K562 (cell line): ENCODE results near the gene PTTG2. TPM values are rescaled to one million over a fixed set of nuclear protein-coding genes. Genes with fewer than 3 reads are reported as not detected.

Source experiments
- ATAC-seq: fragments of 200-7000 bp; cut with Tn5 transposase; 3 replicates; pipeline ENCODE4 v1.9.1; 2020; ENCODE audit warnings: moderate library complexity
- BruUV-seq: library from RNA; stranded (reverse); fragments of 400-500 nt; replicated peaks from 2 replicates; lab custom pipeline; 2021; lab: Mats Ljungman, UMichigan
- CTCF ChIA-PET: fragments of 300-600 bp; formaldehyde crosslinking; extraction: SDS; loops from one replicate; lab custom pipeline; 2021; ENCODE audit warnings: low intra/inter-chr PET ratio; lab: Yijun Ruan, JAX
- POLR2A ChIA-PET: fragments of 300-600, 350-650 bp; sonication (Branson Sonifier 250); formaldehyde crosslinking; extraction: SDS; loops from one replicate; lab custom pipeline; 2021; ENCODE audit warnings: antibody characterized with exemption, inconsistent platforms; lab: Yijun Ruan, JAX
- DNase-seq, 4 experiments: peaks; one replicate each; pipeline versions ENCODE4 v3.0.0 to v3.0.0-alpha.2; 2011 to 2018; ENCODE audit warnings: low spot score in 3 of 4, mixed read lengths in 3 of 4; ENCODE audit errors: extremely low read depth in 1 of 4
- FAIRE-seq: peaks from 2 replicates; lab custom pipeline; 2011; peaks lifted over from hg19 to GRCh38; lab: Jason Lieb, UNC
- H2AFZ ChIP-seq: 2 replicates; pipeline ENCODE4 v1.6.0; 2011; ENCODE audit warnings: low read depth, low read length, control low read depth, inconsistent platforms
- H3K27ac ChIP-seq: fragments of 200-600 bp; 3 replicates; pipeline ENCODE4 v1.8.0; 2011; ENCODE audit warnings: low read depth, mild to moderate bottlenecking, control low read depth, inconsistent platforms, low read length, moderate library complexity, mixed read lengths; ENCODE audit errors: extremely low read depth
- H3K27me3 ChIP-seq, 2 experiments: fragments of 300-600 bp in 1 of 2; 2 replicates in 1 of 2; 3 replicates in 1 of 2; pipeline versions ENCODE4 v1.6.0 to v1.8.0; 2011; ENCODE audit warnings: inconsistent platforms in 2 of 2, low read length in 2 of 2, mild to moderate bottlenecking in 1 of 2, mixed read lengths in 1 of 2, moderate library complexity in 1 of 2; ENCODE audit not compliant: control insufficient read depth in 2 of 2, insufficient read depth in 2 of 2
- H3K36me3 ChIP-seq: fragments of 300-600 bp; 3 replicates; pipeline ENCODE4 v1.8.0; 2011; ENCODE audit warnings: mild to moderate bottlenecking, low read length, inconsistent platforms; ENCODE audit not compliant: control insufficient read depth, insufficient read depth
- H3K4me1 ChIP-seq, 2 experiments: fragments of 200-600 bp in 1 of 2; replicated peaks in 1 of 2; 2 replicates in 1 of 2; 3 replicates in 1 of 2; pipeline versions ENCODE4 v1.5.1 to v1.8.0; 2011; ENCODE audit warnings: inconsistent platforms in 2 of 2, low read length in 2 of 2, mild to moderate bottlenecking in 1 of 2, mixed read lengths in 1 of 2, moderate library complexity in 1 of 2; ENCODE audit not compliant: control insufficient read depth in 2 of 2, insufficient read depth in 2 of 2
- H3K4me2 ChIP-seq: 2 replicates; pipeline ENCODE4 v1.6.1; 2011; ENCODE audit warnings: low read length, control low read depth, inconsistent platforms, mixed read lengths; ENCODE audit not compliant: insufficient read depth
- H3K4me3 ChIP-seq: fragments of 200-600 bp; sonication (generic), shearing (Covaris generic); 2 replicates; pipeline ENCODE4 v1.5.1; 2016; ENCODE audit warnings: control low read depth, inconsistent platforms
- H3K79me2 ChIP-seq: fragments of 200-600 bp; 3 replicates; pipeline ENCODE4 v1.8.0; 2011; ENCODE audit warnings: low read length, inconsistent platforms; ENCODE audit not compliant: control insufficient read depth, insufficient read depth
- H3K9ac ChIP-seq, 2 experiments: 2 replicates each; pipeline versions ENCODE4 v1.6.0 to v1.6.1; 2011; ENCODE audit warnings: low read depth in 2 of 2, low read length in 2 of 2, control low read depth in 1 of 2, inconsistent platforms in 1 of 2, mild to moderate bottlenecking in 1 of 2, mixed read lengths in 1 of 2; ENCODE audit not compliant: insufficient read depth in 1 of 2
- H3K9me1 ChIP-seq: one replicate; pipeline ENCODE4 v1.6.0; 2011; ENCODE audit warnings: inconsistent platforms, mild to moderate bottlenecking, low read length, moderate library complexity; ENCODE audit not compliant: control insufficient read depth, insufficient read depth
- H3K9me3 ChIP-seq: replicated peaks from 2 replicates; pipeline ENCODE4 v1.5.1; 2011; ENCODE audit warnings: low read depth, low read length, inconsistent platforms; ENCODE audit not compliant: control insufficient read depth, insufficient read depth
- H4K20me1 ChIP-seq: replicated peaks from 2 replicates; pipeline ENCODE4 v1.6.1; 2011; ENCODE audit warnings: low read length, inconsistent platforms, mixed read lengths; ENCODE audit not compliant: control insufficient read depth, insufficient read depth
- CTCF ChIP-seq, 3 experiments: IDR thresholded peaks in 2 of 3; conservative IDR thresholded peaks in 1 of 3; 2 replicates each; pipeline ENCODE4 v1.5.1; 2011 to 2012; ENCODE audit warnings: low read length in 3 of 3, mild to moderate bottlenecking in 3 of 3, control low read depth in 2 of 3, improper control_type of control experiment in 1 of 3, inconsistent platforms in 1 of 3, low read depth in 1 of 3, mixed read lengths in 1 of 3, moderate library complexity in 1 of 3; ENCODE audit not compliant: insufficient read depth in 2 of 3
- TRIM24 ChIP-seq, 2 experiments: fragments of 450-650 bp; IDR thresholded peaks; 2 replicates each; pipeline ENCODE4 v1.6.1; 2016
- WGBS: fragments of 100-300 bp; shearing (Covaris generic); methylation state at CpG from one replicate; pipeline ENCODE4 v1.1.6; 2016; ENCODE audit warnings: low coverage, mixed read lengths; ENCODE audit not compliant: insufficient coverage; ENCODE audit errors: missing lambda C conversion rate; 5-methylcytosine and 5-hydroxymethylcytosine counted together
- in situ Hi-C: fragments of 300-500 bp; cut with MboI; formaldehyde crosslinking; loops from 4 replicates; pipeline ENCODE4 v1.15.0; 2018; ENCODE audit warnings: inconsistent platforms, mixed read lengths
- intact Hi-C: fragments of 100-400 bp; cut with micrococcal nuclease; formaldehyde crosslinking; loops from 2 replicates; pipeline ENCODE4 v1.14.2; 2022
- polyA plus RNA-seq, 8 experiments: library from polyadenylated mRNA; depleted of rRNA in 4 of 8; stranded (reverse) in 5 of 8; unstranded in 3 of 8; fragments of >200 nt; fragmentation: Nextera tagmentation in 2 of 8; fragmentation: Illumina TruSeq in 1 of 8; extraction: Ambion mirVana in 2 of 8; extraction: Trizol in 1 of 8; gene quantifications; 2 replicates each; pipeline versions ENCODE4 v1.2.1 to v1.2.3, GENCODE V29; 2011 to 2014; ENCODE audit warnings: inconsistent platforms in 1 of 8, missing spikeins in 1 of 8
- total RNA-seq, 7 experiments: library from RNA; depleted of rRNA in 6 of 7; stranded (reverse); fragments of >200 nt in 6 of 7; fragmentation: Illumina TruSeq in 2 of 7; extraction: Trizol in 2 of 7; gene quantifications; 2 replicates each; pipeline versions ENCODE4 v1.2.1 to v1.2.3, GENCODE V29; 2011 to 2021; ENCODE audit warnings: low replicate concordance in 1 of 7
- TF ChIP-seq, protein P1 (sequence below), 2 experiments: fragments of 450-650 bp in 1 of 2; sonication (generic) in 1 of 2; formaldehyde crosslinking in 1 of 2; IDR thresholded peaks in 1 of 2; conservative IDR thresholded peaks in 1 of 2; 2 replicates each; pipeline versions ENCODE4 v1.6.1 to v1.8.1; 2016 to 2023; ENCODE audit warnings: mild to moderate bottlenecking in 2 of 2, moderate library complexity in 2 of 2, inconsistent platforms in 1 of 2, missing genetic modification reagents in 1 of 2
- TF ChIP-seq, protein P2 (sequence below): fragments of 200-600 bp; sonication (generic); IDR thresholded peaks from one replicate; pipeline ENCODE4 v1.6.1; 2012; ENCODE audit warnings: mild to moderate bottlenecking, low read depth, low read length, inconsistent platforms

Gene PTTG2
- total and polyA plus RNA-seq, 9 of the 15 experiments (the other 6 are each of a cell fraction or from before 2014, with no cell fraction given), result not detected

DNA sequence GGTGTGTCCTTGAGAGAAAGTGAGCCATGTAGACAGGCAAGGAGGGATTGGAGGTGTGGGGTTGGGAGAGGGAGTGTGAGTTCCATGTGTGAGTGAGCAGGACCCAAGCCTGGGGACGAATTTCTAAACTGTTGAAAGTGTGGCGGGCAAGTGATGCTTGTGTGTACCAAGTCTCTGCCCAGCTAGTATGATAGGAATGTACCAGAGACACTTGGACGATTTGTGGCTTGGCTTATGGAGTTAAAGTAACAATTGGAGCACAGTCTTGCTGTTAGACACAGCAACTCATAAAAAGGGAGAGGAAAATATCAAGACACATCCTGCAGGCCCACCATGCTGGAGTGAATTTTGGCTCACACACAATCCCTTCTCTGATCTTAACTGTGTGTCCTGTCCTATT, 8.5 kb downstream of the PTTG2 start (continued):
- TF ChIP-seq, protein P1, sequence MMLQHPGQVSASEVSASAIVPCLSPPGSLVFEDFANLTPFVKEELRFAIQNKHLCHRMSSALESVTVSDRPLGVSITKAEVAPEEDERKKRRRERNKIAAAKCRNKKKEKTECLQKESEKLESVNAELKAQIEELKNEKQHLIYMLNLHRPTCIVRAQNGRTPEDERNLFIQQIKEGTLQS (IDR thresholded peaks at IDR 0.05), result no peak
- TF ChIP-seq, protein P1 (CRISPR knock-in tag; conservative IDR thresholded peaks at IDR 0.05), result no peak

DNA sequence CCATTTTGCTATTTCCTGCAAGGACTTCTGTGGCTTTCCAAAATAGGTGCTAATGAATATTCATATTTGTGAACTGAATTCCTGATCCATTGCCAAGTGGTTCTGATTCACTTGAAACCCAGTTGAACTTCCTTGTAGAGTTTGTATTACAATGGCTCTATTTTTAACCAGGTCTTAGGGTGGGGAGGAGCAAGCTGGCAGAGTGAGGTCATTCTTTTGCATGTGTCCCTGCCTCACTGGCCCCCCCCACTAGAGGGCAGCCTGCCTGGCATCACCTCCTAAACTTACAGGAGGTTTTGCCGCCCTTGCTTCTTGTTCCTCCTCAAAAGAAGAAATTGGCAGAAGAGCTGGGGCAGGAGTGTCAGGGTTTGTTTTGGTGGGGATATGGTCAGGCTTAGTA, 10.5 kb downstream of the PTTG2 start:
- in situ Hi-C loops, result no loop called here
- H3K9me3 ChIP-seq, result no peaks in the 10 kb centered on the region
- 0% methylated on average over 1 of the region's 1 CpG for WGBS
- no peak overlapping the region for H3K4me2 ChIP-seq
- intact Hi-C loops, result no loop called here
- FAIRE-seq, result no peak
- peak; percentile 66; the same call in 1 of the 3 replicates for ATAC-seq
- ChIA-PET POLR2A (no interaction called here), CTCF (no interaction called here)
- no peaks in the 10 kb centered on the region for H3K79me2 ChIP-seq
- no peaks in the 10 kb centered on the region for H4K20me1 ChIP-seq
- H3K9me1 ChIP-seq, result no peaks in the 10 kb centered on the region
- H3K4me1 ChIP-seq, result no peaks in the 10 kb centered on the region
- H3K4me3 ChIP-seq, result no peak overlapping the region
- BruUV-seq, result no TSS peak
- H3K27me3 ChIP-seq, result peaks cover 7 to 9% of the 10 kb centered on the region in 2 experiments; a peak in 4 of 5 replicates
- no peak overlapping the region for H3K9ac ChIP-seq
- peak; percentile 19 to 37 (median 28) for DNase-seq
- H3K36me3 ChIP-seq, result no peaks in the 10 kb centered on the region
- H2AFZ ChIP-seq, result no peak overlapping the region
- H3K27ac ChIP-seq, result no peak overlapping the region
- TF ChIP-seq CTCF (IDR thresholded peaks at IDR 0.05 in 2 of 3, conservative IDR thresholded peaks at IDR 0.05 in 1 of 3; ENCODE audit: insufficient read depth in 2 of 3, low read depth in 1 of 3, low read length in 3 of 3), result peak; percentile 26 to 34 (median 30); a peak in 3 of 6 replicates
- TF ChIP-seq, protein P2, sequence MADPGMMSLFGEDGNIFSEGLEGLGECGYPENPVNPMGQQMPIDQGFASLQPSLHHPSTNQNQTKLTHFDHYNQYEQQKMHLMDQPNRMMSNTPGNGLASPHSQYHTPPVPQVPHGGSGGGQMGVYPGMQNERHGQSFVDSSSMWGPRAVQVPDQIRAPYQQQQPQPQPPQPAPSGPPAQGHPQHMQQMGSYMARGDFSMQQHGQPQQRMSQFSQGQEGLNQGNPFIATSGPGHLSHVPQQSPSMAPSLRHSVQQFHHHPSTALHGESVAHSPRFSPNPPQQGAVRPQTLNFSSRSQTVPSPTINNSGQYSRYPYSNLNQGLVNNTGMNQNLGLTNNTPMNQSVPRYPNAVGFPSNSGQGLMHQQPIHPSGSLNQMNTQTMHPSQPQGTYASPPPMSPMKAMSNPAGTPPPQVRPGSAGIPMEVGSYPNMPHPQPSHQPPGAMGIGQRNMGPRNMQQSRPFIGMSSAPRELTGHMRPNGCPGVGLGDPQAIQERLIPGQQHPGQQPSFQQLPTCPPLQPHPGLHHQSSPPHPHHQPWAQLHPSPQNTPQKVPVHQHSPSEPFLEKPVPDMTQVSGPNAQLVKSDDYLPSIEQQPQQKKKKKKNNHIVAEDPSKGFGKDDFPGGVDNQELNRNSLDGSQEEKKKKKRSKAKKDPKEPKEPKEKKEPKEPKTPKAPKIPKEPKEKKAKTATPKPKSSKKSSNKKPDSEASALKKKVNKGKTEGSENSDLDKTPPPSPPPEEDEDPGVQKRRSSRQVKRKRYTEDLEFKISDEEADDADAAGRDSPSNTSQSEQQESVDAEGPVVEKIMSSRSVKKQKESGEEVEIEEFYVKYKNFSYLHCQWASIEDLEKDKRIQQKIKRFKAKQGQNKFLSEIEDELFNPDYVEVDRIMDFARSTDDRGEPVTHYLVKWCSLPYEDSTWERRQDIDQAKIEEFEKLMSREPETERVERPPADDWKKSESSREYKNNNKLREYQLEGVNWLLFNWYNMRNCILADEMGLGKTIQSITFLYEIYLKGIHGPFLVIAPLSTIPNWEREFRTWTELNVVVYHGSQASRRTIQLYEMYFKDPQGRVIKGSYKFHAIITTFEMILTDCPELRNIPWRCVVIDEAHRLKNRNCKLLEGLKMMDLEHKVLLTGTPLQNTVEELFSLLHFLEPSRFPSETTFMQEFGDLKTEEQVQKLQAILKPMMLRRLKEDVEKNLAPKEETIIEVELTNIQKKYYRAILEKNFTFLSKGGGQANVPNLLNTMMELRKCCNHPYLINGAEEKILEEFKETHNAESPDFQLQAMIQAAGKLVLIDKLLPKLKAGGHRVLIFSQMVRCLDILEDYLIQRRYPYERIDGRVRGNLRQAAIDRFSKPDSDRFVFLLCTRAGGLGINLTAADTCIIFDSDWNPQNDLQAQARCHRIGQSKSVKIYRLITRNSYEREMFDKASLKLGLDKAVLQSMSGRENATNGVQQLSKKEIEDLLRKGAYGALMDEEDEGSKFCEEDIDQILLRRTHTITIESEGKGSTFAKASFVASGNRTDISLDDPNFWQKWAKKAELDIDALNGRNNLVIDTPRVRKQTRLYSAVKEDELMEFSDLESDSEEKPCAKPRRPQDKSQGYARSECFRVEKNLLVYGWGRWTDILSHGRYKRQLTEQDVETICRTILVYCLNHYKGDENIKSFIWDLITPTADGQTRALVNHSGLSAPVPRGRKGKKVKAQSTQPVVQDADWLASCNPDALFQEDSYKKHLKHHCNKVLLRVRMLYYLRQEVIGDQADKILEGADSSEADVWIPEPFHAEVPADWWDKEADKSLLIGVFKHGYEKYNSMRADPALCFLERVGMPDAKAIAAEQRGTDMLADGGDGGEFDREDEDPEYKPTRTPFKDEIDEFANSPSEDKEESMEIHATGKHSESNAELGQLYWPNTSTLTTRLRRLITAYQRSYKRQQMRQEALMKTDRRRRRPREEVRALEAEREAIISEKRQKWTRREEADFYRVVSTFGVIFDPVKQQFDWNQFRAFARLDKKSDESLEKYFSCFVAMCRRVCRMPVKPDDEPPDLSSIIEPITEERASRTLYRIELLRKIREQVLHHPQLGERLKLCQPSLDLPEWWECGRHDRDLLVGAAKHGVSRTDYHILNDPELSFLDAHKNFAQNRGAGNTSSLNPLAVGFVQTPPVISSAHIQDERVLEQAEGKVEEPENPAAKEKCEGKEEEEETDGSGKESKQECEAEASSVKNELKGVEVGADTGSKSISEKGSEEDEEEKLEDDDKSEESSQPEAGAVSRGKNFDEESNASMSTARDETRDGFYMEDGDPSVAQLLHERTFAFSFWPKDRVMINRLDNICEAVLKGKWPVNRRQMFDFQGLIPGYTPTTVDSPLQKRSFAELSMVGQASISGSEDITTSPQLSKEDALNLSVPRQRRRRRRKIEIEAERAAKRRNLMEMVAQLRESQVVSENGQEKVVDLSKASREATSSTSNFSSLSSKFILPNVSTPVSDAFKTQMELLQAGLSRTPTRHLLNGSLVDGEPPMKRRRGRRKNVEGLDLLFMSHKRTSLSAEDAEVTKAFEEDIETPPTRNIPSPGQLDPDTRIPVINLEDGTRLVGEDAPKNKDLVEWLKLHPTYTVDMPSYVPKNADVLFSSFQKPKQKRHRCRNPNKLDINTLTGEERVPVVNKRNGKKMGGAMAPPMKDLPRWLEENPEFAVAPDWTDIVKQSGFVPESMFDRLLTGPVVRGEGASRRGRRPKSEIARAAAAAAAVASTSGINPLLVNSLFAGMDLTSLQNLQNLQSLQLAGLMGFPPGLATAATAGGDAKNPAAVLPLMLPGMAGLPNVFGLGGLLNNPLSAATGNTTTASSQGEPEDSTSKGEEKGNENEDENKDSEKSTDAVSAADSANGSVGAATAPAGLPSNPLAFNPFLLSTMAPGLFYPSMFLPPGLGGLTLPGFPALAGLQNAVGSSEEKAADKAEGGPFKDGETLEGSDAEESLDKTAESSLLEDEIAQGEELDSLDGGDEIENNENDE, result no peak
- TF ChIP-seq TRIM24 (IDR thresholded peaks at IDR 0.05), result no peak
